SJCRH30 (cell line): ENCODE results near the gene GK. TPM values are rescaled to one million over a fixed set of nuclear protein-coding genes. Genes with fewer than 3 reads are reported as not detected.
"Not testable (repeated sequence)": the region's sequence is repeated elsewhere in the genome, so short reads cannot be mapped to it uniquely, and the experiment has no call there.

Experiments used
- DNase-seq, 2 experiments: peaks; one replicate each; pipeline ENCODE4 v3.0.0-alpha.2; 2015 to 2020
- H3K27ac ChIP-seq: fragments of 250-450 bp; sonication (Bioruptor Pico); 2 replicates; pipeline ENCODE4 v1.5.1; 2020; ENCODE audit warnings: mild to moderate bottlenecking, moderate library complexity
- H3K27me3 ChIP-seq: fragments of 250-450 bp; sonication (Bioruptor Pico); 2 replicates; pipeline ENCODE4 v1.5.1; 2020; ENCODE audit warnings: mild to moderate bottlenecking, moderate library complexity
- H3K36me3 ChIP-seq: fragments of 250-450 bp; sonication (Bioruptor Pico); 2 replicates; pipeline ENCODE4 v1.5.1; 2020; ENCODE audit warnings: mild to moderate bottlenecking, moderate library complexity
- H3K4me1 ChIP-seq: fragments of 250-450 bp; sonication (Bioruptor Pico); 2 replicates; pipeline ENCODE4 v1.5.1; 2020; ENCODE audit warnings: mild to moderate bottlenecking, moderate library complexity
- H3K4me3 ChIP-seq: fragments of 250-450 bp; sonication (Bioruptor Pico); 2 replicates; pipeline ENCODE4 v1.5.1; 2020; ENCODE audit warnings: mild to moderate bottlenecking, moderate library complexity
- H3K9me3 ChIP-seq: fragments of 250-450 bp; sonication (Bioruptor Pico); replicated peaks from 2 replicates; pipeline ENCODE4 v1.5.1; 2020; ENCODE audit warnings: mild to moderate bottlenecking, moderate library complexity
- total RNA-seq: library from RNA; depleted of rRNA; stranded (reverse); fragments of >200 nt; shearing (Covaris generic); gene quantifications from 2 replicates; pipeline ENCODE4 v1.2.3, GENCODE V29; 2014; rRNA removed

GK gene
- 6.4 and 10.5 TPM in 2 replicates for total RNA-seq

- Histone ChIP-seq H3K4me1 (no peaks in the 10 kb centered on the region), H3K27me3 (no peaks in the 10 kb centered on the region), H3K9me3 (no peaks in the 10 kb centered on the region), H3K36me3 (no peaks in the 10 kb centered on the region), H3K4me3 (peak within 1 kb of the TSS; percentile 76), H3K27ac (peak within 1 kb of the TSS; percentile 83)
- peak; percentile 18 to 37 for DNase-seq
These were observed at the start of gene GK for GRCh38 chrX:30653415-30654131. TSS of gene GK (plus strand) at chrX:30653423. CDS start at chrX:30653538, 115 bp downstream.

GRCh38 chrX:30607155-30607554 lies 46.1 kb upstream of the GK start:
- Histone ChIP-seq H3K27me3 (no peaks in the 10 kb centered on the region), H3K4me1 (no peaks in the 10 kb centered on the region), H3K27ac (no peak overlapping the region), H3K9me3 (no peaks in the 10 kb centered on the region), H3K36me3 (no peaks in the 10 kb centered on the region), H3K4me3 (no peak overlapping the region)
- DNase-seq, result no peak

DNA sequence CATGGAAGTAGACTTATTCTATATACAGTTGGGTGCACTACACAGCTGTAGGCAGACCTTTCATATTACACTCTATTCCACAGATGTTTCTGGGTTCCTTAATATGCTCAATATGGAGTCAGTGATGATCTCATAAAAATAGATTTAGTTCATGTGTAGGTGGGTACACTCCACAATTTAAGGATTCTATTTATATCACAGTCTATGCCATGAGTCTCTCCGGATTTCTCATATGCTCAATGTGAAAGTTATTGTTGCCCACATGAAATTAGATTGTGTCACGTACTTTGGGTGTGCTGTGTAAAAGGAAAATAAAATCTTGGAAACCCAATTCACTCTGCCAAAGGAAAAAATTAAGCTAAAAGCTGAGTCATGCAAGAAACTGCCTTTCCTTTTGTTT lies 43.2 kb upstream of the GK start:
- Histone ChIP-seq H3K4me3 (no peak overlapping the region), H3K27me3 (no peaks in the 10 kb centered on the region), H3K27ac (no peak overlapping the region), H3K36me3 (no peaks in the 10 kb centered on the region), H3K4me1 (no peaks in the 10 kb centered on the region), H3K9me3 (no peaks in the 10 kb centered on the region)
- DNase-seq, result no peak

- DNase-seq, result no peak
- Histone ChIP-seq H3K36me3 (no peaks in the 10 kb centered on the region), H3K4me3 (no peak overlapping the region), H3K9me3 (no peaks in the 10 kb centered on the region), H3K4me1 (no peaks in the 10 kb centered on the region), H3K27me3 (no peaks in the 10 kb centered on the region), H3K27ac (no peak overlapping the region)
These were observed 41.0 kb upstream of the GK start for GRCh38 chrX:30612250-30612655.

- Histone ChIP-seq H3K36me3 (no peaks in the 10 kb centered on the region), H3K27me3 (no peaks in the 10 kb centered on the region), H3K4me3 (no peak overlapping the region), H3K27ac (no peak overlapping the region), H3K9me3 (no peaks in the 10 kb centered on the region), H3K4me1 (no peaks in the 10 kb centered on the region)
- no peak for DNase-seq
These were observed 39.5 kb upstream of the GK start for GRCh38 chrX:30613721-30614120.

GRCh38 chrX:30615229-30615628 lies 38.0 kb upstream of the GK start:
- Histone ChIP-seq H3K4me1 (no peaks in the 10 kb centered on the region), H3K36me3 (no peaks in the 10 kb centered on the region), H3K9me3 (no peaks in the 10 kb centered on the region), H3K27ac (no peak overlapping the region), H3K4me3 (no peak overlapping the region), H3K27me3 (no peaks in the 10 kb centered on the region)
- no peak for DNase-seq

DNA sequence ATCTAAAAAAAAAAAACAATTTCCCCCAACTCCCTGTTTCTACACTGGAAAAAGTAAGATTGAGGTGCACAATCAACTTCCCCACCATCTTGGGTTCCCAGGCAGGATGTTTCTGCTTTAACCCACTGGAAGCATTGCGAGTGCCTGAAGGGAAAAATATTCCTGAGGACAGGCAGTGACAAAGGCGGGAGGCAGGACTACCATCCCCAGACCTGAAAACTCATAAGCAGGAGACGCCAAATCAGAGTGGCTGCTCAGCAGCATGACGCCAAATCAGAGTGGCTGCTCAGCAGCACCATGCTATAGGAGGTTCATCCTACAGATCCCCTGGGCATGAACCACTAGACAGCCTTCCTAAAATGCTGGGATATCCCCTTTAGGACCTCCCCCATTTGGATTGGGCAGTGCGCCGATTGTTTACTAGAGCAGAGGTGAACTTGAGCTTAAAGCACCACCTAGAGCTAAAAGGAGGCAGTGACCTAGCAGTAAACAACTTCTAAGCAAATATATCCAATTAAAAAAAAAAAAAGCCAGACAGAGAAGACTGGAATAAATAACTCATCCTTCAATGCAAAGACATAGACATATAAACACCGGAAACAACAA lies 35.0 kb upstream of the GK start:
- no peak for DNase-seq
- H3K9me3 ChIP-seq, result no peaks in the 10 kb centered on the region
- no peaks in the 10 kb centered on the region for H3K27me3 ChIP-seq
- H3K4me1 ChIP-seq, result no peaks in the 10 kb centered on the region
- no peaks in the 10 kb centered on the region for H3K36me3 ChIP-seq
- no peak overlapping the region for H3K27ac ChIP-seq
- H3K4me3 ChIP-seq, result no peak overlapping the region

GRCh38 chrX:30620125-30620524 lies 33.1 kb upstream of the GK start:
- no peak overlapping the region for H3K4me3 ChIP-seq
- H3K4me1 ChIP-seq, result no peaks in the 10 kb centered on the region
- H3K27me3 ChIP-seq, result no peaks in the 10 kb centered on the region
- H3K9me3 ChIP-seq, result no peaks in the 10 kb centered on the region
- no peak overlapping the region for H3K27ac ChIP-seq
- no peak for DNase-seq
- H3K36me3 ChIP-seq, result no peaks in the 10 kb centered on the region

DNA sequence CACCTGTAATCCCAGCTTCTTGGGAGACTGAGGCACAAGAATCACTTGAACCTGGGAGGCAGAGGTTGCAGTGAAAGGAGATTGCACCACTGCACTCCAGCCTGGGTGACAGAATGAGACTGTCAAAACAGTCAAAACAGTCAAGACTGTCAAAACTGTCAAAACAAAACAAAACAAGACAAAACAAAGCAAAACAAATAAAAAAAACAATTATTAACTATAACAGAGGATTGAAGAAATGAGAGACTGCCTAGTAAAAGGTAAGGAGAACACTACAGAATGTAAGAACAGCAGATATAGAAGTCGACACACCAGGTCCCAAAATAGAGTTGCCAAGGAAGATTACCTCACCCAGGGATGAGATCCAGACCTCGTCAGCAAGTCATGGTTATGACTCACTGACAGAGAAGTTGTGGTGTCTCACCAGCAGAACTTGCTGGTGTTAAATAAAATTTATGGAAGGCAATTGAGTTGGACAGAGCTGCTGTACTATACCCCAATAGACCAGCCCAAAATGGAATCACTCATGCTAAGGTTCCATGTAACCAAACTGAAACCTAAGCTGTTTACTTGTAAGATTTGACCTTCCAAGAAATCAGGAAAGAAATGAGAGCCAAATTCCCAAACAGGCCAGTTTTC lies 32.1 kb upstream of the GK start:
- H3K36me3 ChIP-seq, result no peaks in the 10 kb centered on the region
- H3K4me1 ChIP-seq, result no peaks in the 10 kb centered on the region
- H3K4me3 ChIP-seq, result no peak overlapping the region
- H3K27ac ChIP-seq, result no peak overlapping the region
- H3K27me3 ChIP-seq, result no peaks in the 10 kb centered on the region
- no peaks in the 10 kb centered on the region for H3K9me3 ChIP-seq
- DNase-seq, result peak in 1 of 2 experiments; percentile 1

DNA sequence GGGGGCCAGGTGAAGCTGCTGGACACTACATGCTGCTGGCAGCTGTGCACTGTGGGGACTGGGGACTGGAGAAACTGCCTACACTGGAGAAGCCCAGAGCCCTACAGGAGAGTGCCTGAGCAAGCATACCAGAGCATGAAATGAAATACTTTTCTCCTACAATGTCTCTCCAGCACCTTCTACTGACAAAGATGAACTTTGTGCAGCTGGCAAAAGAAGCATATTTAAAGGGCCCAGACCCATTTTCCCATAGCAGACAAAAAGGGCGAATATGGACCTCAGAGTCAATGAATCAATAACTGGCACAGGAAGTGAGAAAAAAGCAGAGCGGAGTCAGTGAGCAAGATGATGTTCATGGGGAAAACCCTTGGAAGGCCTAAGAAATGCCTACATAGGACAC lies 30.9 kb upstream of the GK start:
- DNase-seq, result no peak
- Histone ChIP-seq H3K9me3 (no peaks in the 10 kb centered on the region), H3K27me3 (no peaks in the 10 kb centered on the region), H3K36me3 (no peaks in the 10 kb centered on the region), H3K4me1 (no peaks in the 10 kb centered on the region), H3K27ac (no peak overlapping the region), H3K4me3 (no peak overlapping the region)

- Histone ChIP-seq H3K27me3 (no peaks in the 10 kb centered on the region), H3K9me3 (no peaks in the 10 kb centered on the region), H3K27ac (no peak overlapping the region), H3K4me3 (no peak overlapping the region), H3K4me1 (no peaks in the 10 kb centered on the region), H3K36me3 (no peaks in the 10 kb centered on the region)
- no peak for DNase-seq
These were observed 26.8 kb upstream of the GK start for GRCh38 chrX:30626402-30626801.

DNA sequence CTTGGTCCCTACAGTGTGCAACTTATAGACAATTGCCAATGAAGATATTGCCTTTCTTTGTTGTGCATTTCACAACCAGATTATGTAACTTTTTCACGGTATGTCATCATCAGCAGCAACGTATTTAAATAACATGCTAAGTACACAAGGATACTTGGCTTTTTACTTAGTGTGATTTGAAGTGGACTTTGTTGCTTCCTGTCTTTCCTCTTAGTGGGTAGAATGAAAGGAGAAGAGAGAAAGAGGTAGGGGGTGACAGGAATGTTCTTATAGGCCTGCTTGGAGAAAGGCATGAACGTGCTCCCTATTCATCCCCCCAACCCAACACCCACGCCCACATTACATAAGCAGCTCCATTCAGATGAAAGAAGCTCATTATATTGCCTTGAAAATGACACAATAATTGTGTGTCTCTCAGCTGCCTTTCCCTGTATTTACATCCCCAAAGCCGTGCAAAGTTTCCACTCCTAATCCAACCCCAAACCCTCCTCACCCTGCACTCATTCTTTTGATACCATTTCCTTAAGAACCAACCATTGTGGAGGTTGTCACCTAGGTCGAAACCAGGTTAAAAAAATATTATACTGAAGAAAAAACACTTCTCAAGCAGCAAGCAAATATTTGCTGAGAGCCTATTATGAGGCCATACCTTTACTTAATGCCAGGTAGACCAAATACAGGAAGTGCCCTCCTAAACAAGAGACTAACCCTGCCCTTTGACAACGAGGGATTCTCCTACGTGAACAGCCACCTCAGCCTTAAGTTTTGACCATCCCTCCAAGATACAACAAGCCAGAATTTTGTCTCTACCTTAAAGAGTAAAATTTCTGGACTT lies 25.2 kb upstream of the GK start:
- no peak for DNase-seq
- Histone ChIP-seq H3K4me3 (no peak overlapping the region), H3K4me1 (no peaks in the 10 kb centered on the region), H3K27ac (no peak overlapping the region), H3K27me3 (no peaks in the 10 kb centered on the region), H3K36me3 (no peaks in the 10 kb centered on the region), H3K9me3 (no peaks in the 10 kb centered on the region)

DNA sequence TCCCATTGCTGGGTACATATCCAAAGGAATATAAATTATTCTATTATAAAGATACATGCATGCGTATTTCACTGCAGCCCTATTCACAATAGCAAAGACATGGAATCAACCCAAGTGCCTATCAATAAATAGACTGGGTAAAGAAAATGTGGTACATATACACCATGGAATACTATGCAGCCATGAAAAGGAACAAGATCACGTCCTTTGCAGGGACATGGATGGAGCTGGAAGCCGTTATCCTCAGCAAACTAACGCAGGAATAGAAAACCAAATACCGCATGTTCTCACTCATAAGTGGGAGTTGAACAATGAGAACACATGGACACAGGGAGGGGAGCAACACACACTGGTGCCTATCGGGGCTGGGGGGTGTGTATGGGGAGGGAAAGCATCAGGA lies 19.2 kb upstream of the GK start:
- H3K4me1 ChIP-seq, H3K27ac ChIP-seq, H3K27me3 ChIP-seq, H3K4me3 ChIP-seq, H3K36me3 ChIP-seq, DNase-seq, H3K9me3 ChIP-seq: not testable (repeated sequence)

DNA sequence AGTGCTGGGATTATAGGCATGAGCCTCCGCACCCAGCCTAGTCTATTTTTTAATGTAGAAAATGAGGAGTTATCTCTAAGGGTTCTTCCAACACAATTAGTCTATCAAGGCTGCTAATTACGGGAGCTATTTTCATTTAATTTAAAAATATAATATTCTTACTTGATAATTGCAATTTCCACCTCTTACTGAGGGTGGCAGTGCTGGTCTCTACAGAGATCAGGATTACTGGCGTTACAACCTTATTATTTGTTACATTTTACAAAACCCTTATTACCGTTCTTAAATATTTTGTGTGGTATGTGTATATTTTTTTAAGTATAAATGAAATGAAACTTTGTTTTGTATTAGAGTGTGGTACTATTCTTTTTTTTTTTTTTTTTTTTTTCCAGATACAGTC lies 17.6 kb upstream of the GK start:
- DNase-seq, result peak in 1 of 2 experiments; percentile 5
- H3K4me1 ChIP-seq, result no peaks in the 10 kb centered on the region
- H3K36me3 ChIP-seq, result no peaks in the 10 kb centered on the region
- H3K27me3 ChIP-seq, result no peaks in the 10 kb centered on the region
- H3K9me3 ChIP-seq, result no peaks in the 10 kb centered on the region
- H3K27ac ChIP-seq, result no peak overlapping the region
- no peak overlapping the region for H3K4me3 ChIP-seq
